Caco-2 (cell line): Measurements from ENCODE around the gene RAB9A. TPM values are rescaled to one million over a fixed set of nuclear protein-coding genes. Genes with fewer than 3 reads are reported as not detected.

Source experiments
- BruUV-seq: library from RNA; stranded (reverse); fragments of 400-500 nt; replicated peaks from 2 replicates; lab custom pipeline; 2021; lab: Mats Ljungman, UMichigan
- CTCF ChIA-PET: fragments of 300-600 bp; sonication (Branson Sonifier 250); formaldehyde crosslinking; loops from one replicate; lab custom pipeline; 2022; ENCODE audit warnings: antibody characterized with exemption; lab: Charles Lee
- POLR2A ChIA-PET: fragments of 300-600 bp; sonication (Branson Sonifier 250); formaldehyde crosslinking; loops from one replicate; lab custom pipeline; 2022; ENCODE audit warnings: antibody characterized with exemption; lab: Charles Lee
- DNase-seq, 2 experiments: peaks; one replicate each; pipeline versions ENCODE4 v3.0.0 to v3.0.0-alpha.2; 2020 to 2022
- H3K27me3 ChIP-seq: replicated peaks from 2 replicates; pipeline ENCODE4 v1.6.0; 2011; ENCODE audit warnings: low read length; ENCODE audit not compliant: control insufficient read depth, insufficient read depth
- H3K36me3 ChIP-seq: 2 replicates; pipeline ENCODE4 v1.5.1; 2011; ENCODE audit warnings: low read length; ENCODE audit not compliant: control insufficient read depth, insufficient read depth
- H3K4me1 ChIP-seq: fragments of 250-450 bp; sonication (Bioruptor Pico); 2 replicates; pipeline ENCODE4 v1.5.1; 2020; ENCODE audit warnings: mild to moderate bottlenecking
- H3K4me3 ChIP-seq: 2 replicates; pipeline ENCODE4 v1.5.1; 2011; ENCODE audit warnings: low read depth, mild to moderate bottlenecking, control low read depth, low read length
- H3K9me3 ChIP-seq: fragments of 250-450 bp; sonication (Bioruptor Pico); 2 replicates; pipeline ENCODE4 v1.5.1; 2020; ENCODE audit warnings: mild to moderate bottlenecking, moderate library complexity
- H3K27ac Mint-ChIP-seq: one replicate; pipeline ENCODE4 v1.8.0; 2022; ENCODE audit warnings: mixed read lengths; ENCODE audit not compliant: unreplicated experiment
- H3K27me3 Mint-ChIP-seq: one replicate; pipeline ENCODE4 v1.8.0; 2022; ENCODE audit warnings: mixed read lengths; ENCODE audit not compliant: insufficient read depth, unreplicated experiment
- H3K36me3 Mint-ChIP-seq: one replicate; pipeline ENCODE4 v1.8.0; 2022; ENCODE audit warnings: mild to moderate bottlenecking, mixed read lengths; ENCODE audit not compliant: insufficient read depth, unreplicated experiment
- H3K4me1 Mint-ChIP-seq: one replicate; pipeline ENCODE4 v1.8.0; 2022; ENCODE audit warnings: low read depth, mixed read lengths; ENCODE audit not compliant: unreplicated experiment
- H3K4me3 Mint-ChIP-seq: one replicate; pipeline ENCODE4 v1.8.0; 2022; ENCODE audit warnings: mild to moderate bottlenecking, moderate library complexity, mixed read lengths; ENCODE audit not compliant: unreplicated experiment
- H3K9me3 Mint-ChIP-seq: one replicate; pipeline ENCODE4 v1.8.0; 2022; ENCODE audit warnings: mixed read lengths; ENCODE audit not compliant: unreplicated experiment
- CTCF ChIP-seq, 2 experiments: fragments of 200-600 bp in 1 of 2; IDR thresholded peaks; 1 replicate in 1 of 2; 2 replicates in 1 of 2; pipeline versions ENCODE4 v1.5.1 to v1.8.0; 2011 to 2022; ENCODE audit warnings: antibody characterized with exemption in 1 of 2, control low read depth in 1 of 2, inconsistent platforms in 1 of 2, low read depth in 1 of 2, low read length in 1 of 2, mild to moderate bottlenecking in 1 of 2, moderate library complexity in 1 of 2; ENCODE audit not compliant: insufficient read depth in 1 of 2, severe bottlenecking in 1 of 2, unreplicated experiment in 1 of 2
- intact Hi-C: fragments of 100-400 bp; cut with micrococcal nuclease; formaldehyde crosslinking; loops from one replicate; pipeline ENCODE4 v1.10.0; 2022; ENCODE audit not compliant: unreplicated experiment
- total RNA-seq: library from RNA; stranded (reverse); gene quantifications from 2 replicates; pipeline ENCODE4 v1.2.3, GENCODE V29; 2022

RAB9A gene
- total RNA-seq, 1 experiment from 2014 or later, result 22.9 TPM

GRCh38 chrX:13652287-13652793 is 36.6 kb upstream of the RAB9A start:
- Mint-ChIP-seq H3K4me1 (no peaks in the 10 kb centered on the region), H3K27ac (peak overlapping the region; percentile 81), H3K36me3 (no peaks in the 10 kb centered on the region), H3K4me3 (peak overlapping the region; percentile 80), H3K27me3 (no peaks in the 10 kb centered on the region), H3K9me3 (no peaks in the 10 kb centered on the region)
- no peaks in the 10 kb centered on the region for H3K27me3 ChIP-seq
- no peak for DNase-seq
- H3K4me1 ChIP-seq, result no peaks in the 10 kb centered on the region
- no peaks in the 10 kb centered on the region for H3K36me3 ChIP-seq
- ChIA-PET POLR2A (interaction anchor here (0.6 to 1.1 kb wide), 2 partner anchors 37 to 83 kb away, joined by 4 read pairs; partner anchors contain the start of gene RAB9A), CTCF (no interaction called here)
- BruUV-seq, result no TSS peak
- intact Hi-C loops, result no loop called here
- H3K4me3 ChIP-seq, result peak overlapping the region; percentile 45
- H3K9me3 ChIP-seq, result no peaks in the 10 kb centered on the region
- TF ChIP-seq CTCF (IDR thresholded peaks at IDR 0.05; ENCODE audit: insufficient read depth in 1 of 2, low read depth in 1 of 2, low read length in 1 of 2, severe bottlenecking in 1 of 2, unreplicated experiment in 1 of 2), result no peak

- H3K27me3 ChIP-seq, result no peaks in the 10 kb centered on the region
- H3K36me3 ChIP-seq, result no peaks in the 10 kb centered on the region
- TF ChIP-seq CTCF (IDR thresholded peaks at IDR 0.05; ENCODE audit: insufficient read depth in 1 of 2, low read depth in 1 of 2, low read length in 1 of 2, severe bottlenecking in 1 of 2, unreplicated experiment in 1 of 2), result no peak
- Mint-ChIP-seq H3K36me3 (no peaks in the 10 kb centered on the region), H3K27ac (peak within 1 kb of the TSS; percentile 81), H3K4me1 (no peaks in the 10 kb centered on the region), H3K27me3 (no peaks in the 10 kb centered on the region), H3K4me3 (peak within 1 kb of the TSS; percentile 80), H3K9me3 (no peaks in the 10 kb centered on the region)
- H3K4me3 ChIP-seq, result peak within 1 kb of the TSS; percentile 61
- peak; percentile 92 to 94 for DNase-seq
- TSS peak; percentile 75 for BruUV-seq
- POLR2A ChIA-PET, result interaction anchor here (0.6 to 1.1 kb wide), 2 partner anchors 36 to 82 kb away, joined by 4 read pairs; partner anchors contain the start of gene RAB9A
- no peaks in the 10 kb centered on the region for H3K4me1 ChIP-seq
- CTCF ChIA-PET, result no interaction called here
- intact Hi-C loops, result no loop called here
- H3K9me3 ChIP-seq, result no peaks in the 10 kb centered on the region
Measured at GRCh38 chrX:13652850-13653693, 35.9 kb upstream of the RAB9A start, which contains the start of gene TCEANC. Gene TCEANC (plus strand): TSS chrX:13653141. CDS start chrX:13662509, 9,368 bp downstream.

- H3K4me1 ChIP-seq, result peaks cover 5% of the 10 kb centered on the region
- intact Hi-C loops, result no loop called here
- Mint-ChIP-seq H3K9me3 (no peaks in the 10 kb centered on the region), H3K4me1 (no peaks in the 10 kb centered on the region), H3K27me3 (no peaks in the 10 kb centered on the region), H3K27ac (no peak overlapping the region), H3K4me3 (no peak overlapping the region), H3K36me3 (no peaks in the 10 kb centered on the region)
- H3K36me3 ChIP-seq, result no peaks in the 10 kb centered on the region
- H3K4me3 ChIP-seq, result peak overlapping the region; percentile 61
- no peaks in the 10 kb centered on the region for H3K27me3 ChIP-seq
- ChIA-PET POLR2A (no interaction called here), CTCF (no interaction called here)
- TF ChIP-seq CTCF (IDR thresholded peaks at IDR 0.05; ENCODE audit: insufficient read depth in 1 of 2, low read depth in 1 of 2, low read length in 1 of 2, severe bottlenecking in 1 of 2, unreplicated experiment in 1 of 2), result no peak
- DNase-seq, result no peak
- no peaks in the 10 kb centered on the region for H3K9me3 ChIP-seq
- BruUV-seq, result no TSS peak
Measured at GRCh38 chrX:13654116-13654515, 34.8 kb upstream of the RAB9A start.
